Gastroesophageal sphincter (tissue), 4 donors: ENCODE data around the gene KREMEN1. TPM values are rescaled to one million over a fixed set of nuclear protein-coding genes. Genes with fewer than 3 reads are reported as not detected.
A peak's percentile ranks its signal among the peaks of the same experiment; 100 is the strongest.
"Not testable (repeated sequence)": the region's sequence is repeated elsewhere in the genome, so short reads cannot be mapped to it uniquely, and the experiment has no call there.

Source experiments
- ATAC-seq: fragments of 150-250 bp; one replicate; pipeline ENCODE4 v1.9.1; 2016; ENCODE audit warnings: mild to moderate bottlenecking, moderate library complexity
- H3K27ac ChIP-seq, 4 donors: fragments of 200-600 bp; sonication (generic) in 3 of 4; 1 replicate in 3 of 4; 2 replicates in 1 of 4; pipeline ENCODE4 v1.5.1; 2016 to 2019
- H3K27me3 ChIP-seq: fragments of 200-600 bp; sonication (generic); one replicate; pipeline ENCODE4 v1.5.1; 2019
- H3K36me3 ChIP-seq, 2 donors: fragments of 200-600 bp; sonication (generic); one replicate each; pipeline ENCODE4 v1.5.1; 2019; ENCODE audit warnings: control low read depth in 1 of 2
- H3K4me1 ChIP-seq, 3 donors: fragments of 200-600 bp; sonication (generic); 1 replicate in 2 of 3; 2 replicates in 1 of 3; pipeline ENCODE4 v1.5.1; 2016 to 2019; ENCODE audit warnings: control low read depth in 2 of 3
- H3K4me3 ChIP-seq, 2 donors: fragments of 200-600 bp; sonication (generic); one replicate each; pipeline ENCODE4 v1.5.1; 2019; ENCODE audit warnings: mild to moderate bottlenecking in 1 of 2, moderate library complexity in 1 of 2
- H3K9me3 ChIP-seq, 3 donors: fragments of 200-600 bp; sonication (generic); one replicate each; pipeline ENCODE4 v1.5.1; 2017 to 2019; ENCODE audit warnings: control low read depth in 2 of 3
- EP300 ChIP-seq: sonication (generic); formaldehyde crosslinking; IDR thresholded peaks from one replicate; pipeline ENCODE4 v1.6.1; 2017; ENCODE audit warnings: antibody characterized with exemption, mild to moderate bottlenecking
- POLR2A ChIP-seq, 2 donors: fragments of 450-650 bp; IDR thresholded peaks; one replicate each; pipeline ENCODE4 v1.6.1; 2017; ENCODE audit warnings: antibody characterized with exemption in 2 of 2, mild to moderate bottlenecking in 2 of 2, moderate library complexity in 1 of 2
- POLR2AphosphoS5 ChIP-seq: sonication (generic); formaldehyde crosslinking; IDR thresholded peaks from one replicate; pipeline ENCODE4 v1.6.1; 2017; ENCODE audit warnings: antibody characterized with exemption
- WGBS, 2 donors: methylation state at CpG; one replicate each; pipeline ENCODE4 v1.1.5; 2018; ENCODE audit warnings: low coverage in 1 of 2; 5-methylcytosine and 5-hydroxymethylcytosine counted together
- total RNA-seq, 4 donors: library from RNA; depleted of rRNA; stranded (reverse); fragments of >200 nt; gene quantifications; one replicate each; pipeline ENCODE4 v1.1.0, GENCODE V29; 2016
- TF ChIP-seq, protein P1 (sequence below), 4 experiments: fragments of 200-600 bp in 2 of 4; fragments of 450-650 bp in 2 of 4; sonication (generic) in 1 of 4; IDR thresholded peaks; one replicate each; pipeline ENCODE4 v1.5.1; 2017 to 2019; ENCODE audit warnings: antibody characterized with exemption in 4 of 4, mild to moderate bottlenecking in 2 of 4, moderate library complexity in 2 of 4

Gene KREMEN1
- total RNA-seq, 4 donors from 2014 or later: 7.5 to 17.4 (median 10.8) TPM

DNA sequence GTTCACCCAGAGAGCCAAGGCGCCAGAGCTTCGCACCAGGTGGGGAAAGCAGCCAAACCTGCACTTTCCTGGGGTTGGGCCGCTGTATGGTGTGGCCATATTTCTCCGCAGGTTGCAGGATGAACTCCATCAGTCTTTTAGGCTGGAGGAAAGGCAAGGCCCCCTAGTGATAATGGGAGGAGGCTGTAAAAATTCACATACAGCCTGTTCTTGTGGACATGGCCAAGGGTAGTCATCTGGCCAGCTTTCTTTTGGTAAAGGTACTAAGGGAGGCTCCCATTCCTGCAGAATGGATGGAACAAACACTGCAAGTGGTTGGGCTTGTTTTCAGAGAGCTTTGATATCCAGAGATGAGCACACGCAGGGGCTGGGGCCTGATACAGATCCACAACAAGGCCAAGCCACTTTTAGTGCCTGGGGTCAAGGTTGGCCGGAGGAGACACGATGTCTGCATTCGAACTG, 40.8 kb upstream of the KREMEN1 start:
- no peaks in the 10 kb centered on the region for H3K9me3 ChIP-seq
- peaks cover 4 to 39% (median 20%) of the 10 kb centered on the region in 3 donors for H3K4me1 ChIP-seq
- WGBS, 2 donors: 95 to 97% methylated on average over 3 to 4 of the region's 8 CpGs
- H3K27me3 ChIP-seq: no peaks in the 10 kb centered on the region
- no peak overlapping the region for H3K4me3 ChIP-seq
- H3K36me3 ChIP-seq: no peaks in the 10 kb centered on the region
- peak overlapping the region; percentile 34 to 89 (median 80) for H3K27ac ChIP-seq
- TF ChIP-seq, protein P1, sequence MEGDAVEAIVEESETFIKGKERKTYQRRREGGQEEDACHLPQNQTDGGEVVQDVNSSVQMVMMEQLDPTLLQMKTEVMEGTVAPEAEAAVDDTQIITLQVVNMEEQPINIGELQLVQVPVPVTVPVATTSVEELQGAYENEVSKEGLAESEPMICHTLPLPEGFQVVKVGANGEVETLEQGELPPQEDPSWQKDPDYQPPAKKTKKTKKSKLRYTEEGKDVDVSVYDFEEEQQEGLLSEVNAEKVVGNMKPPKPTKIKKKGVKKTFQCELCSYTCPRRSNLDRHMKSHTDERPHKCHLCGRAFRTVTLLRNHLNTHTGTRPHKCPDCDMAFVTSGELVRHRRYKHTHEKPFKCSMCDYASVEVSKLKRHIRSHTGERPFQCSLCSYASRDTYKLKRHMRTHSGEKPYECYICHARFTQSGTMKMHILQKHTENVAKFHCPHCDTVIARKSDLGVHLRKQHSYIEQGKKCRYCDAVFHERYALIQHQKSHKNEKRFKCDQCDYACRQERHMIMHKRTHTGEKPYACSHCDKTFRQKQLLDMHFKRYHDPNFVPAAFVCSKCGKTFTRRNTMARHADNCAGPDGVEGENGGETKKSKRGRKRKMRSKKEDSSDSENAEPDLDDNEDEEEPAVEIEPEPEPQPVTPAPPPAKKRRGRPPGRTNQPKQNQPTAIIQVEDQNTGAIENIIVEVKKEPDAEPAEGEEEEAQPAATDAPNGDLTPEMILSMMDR (IDR thresholded peaks at IDR 0.05): no peak
- TF ChIP-seq POLR2AphosphoS5: no peak
- no peak for TF ChIP-seq POLR2A (IDR thresholded peaks at IDR 0.05)
- TF ChIP-seq EP300: no peak
- ATAC-seq: no peak

DNA sequence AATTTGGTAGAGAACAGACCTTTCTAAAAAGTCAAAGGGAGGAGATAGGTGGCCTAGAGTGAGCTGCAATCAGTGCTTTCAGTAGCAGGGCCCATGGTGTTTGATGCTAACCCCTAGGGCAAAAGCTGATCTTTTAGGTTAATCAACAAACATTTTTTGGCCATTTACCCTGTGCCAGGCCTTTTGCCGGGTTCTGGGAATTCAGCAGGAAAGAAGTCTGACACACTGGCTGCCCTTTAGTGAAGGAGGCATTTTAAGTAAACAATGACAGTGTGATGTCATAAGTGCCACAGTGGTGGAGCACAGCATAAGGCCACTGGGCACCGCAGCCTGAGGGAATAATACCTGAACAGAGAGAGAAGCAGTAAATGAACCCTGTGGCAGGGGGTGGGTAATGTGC, 40.3 kb upstream of the KREMEN1 start:
- 38 to 54% methylated on average over 2 of the region's 2 CpGs for WGBS, 2 donors
- Histone ChIP-seq H3K27me3 (no peaks in the 10 kb centered on the region), H3K27ac (peak overlapping the region in 3 of 4 donors; percentile 80 to 89 (median 80)), H3K4me3 (no peak overlapping the region), H3K36me3 (no peaks in the 10 kb centered on the region), H3K9me3 (no peaks in the 10 kb centered on the region), H3K4me1 (peaks cover 4 to 43% (median 20%) of the 10 kb centered on the region in 3 donors)
- TF ChIP-seq POLR2AphosphoS5 (peak; percentile 77), EP300 (no peak), POLR2A (IDR thresholded peaks at IDR 0.05) (no peak)
- ATAC-seq: no peak

DNA sequence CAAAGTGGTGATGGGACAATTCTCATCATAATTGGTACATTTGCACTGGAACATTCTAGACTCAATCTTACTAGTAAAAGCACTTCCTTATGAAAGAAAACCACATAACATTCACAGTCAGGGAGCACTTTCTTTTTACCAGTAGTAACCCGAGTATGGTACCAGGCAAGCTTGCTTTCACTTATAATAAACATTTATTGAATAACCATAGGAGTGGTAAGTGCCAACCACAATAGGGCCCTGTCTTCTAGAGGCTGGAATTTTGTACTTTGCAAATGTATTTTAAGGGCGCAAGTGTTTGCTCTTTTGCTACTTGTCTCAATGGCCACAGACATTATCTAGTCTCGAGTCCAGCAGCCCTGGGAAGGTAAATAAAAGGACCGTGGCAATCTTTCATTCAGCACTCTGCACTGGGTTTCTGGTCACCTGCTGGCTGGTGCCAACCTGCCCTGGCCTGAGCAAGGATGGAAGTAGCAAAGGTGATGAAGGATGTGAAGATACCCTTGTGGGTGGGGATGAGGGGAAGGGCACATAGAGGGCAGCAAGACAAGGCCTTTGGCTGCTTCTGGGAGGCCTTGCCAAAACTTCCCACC, 35.4 kb upstream of the KREMEN1 start:
- Histone ChIP-seq H3K4me1 (peaks cover 2 to 37% (median 3%) of the 10 kb centered on the region in 3 donors), H3K27ac (no peak overlapping the region), H3K36me3 (no peaks in the 10 kb centered on the region), H3K9me3 (no peaks in the 10 kb centered on the region), H3K4me3 (no peak overlapping the region), H3K27me3 (no peaks in the 10 kb centered on the region)
- TF ChIP-seq, protein P1 (IDR thresholded peaks at IDR 0.05): no peak
- no peak for TF ChIP-seq POLR2AphosphoS5
- TF ChIP-seq POLR2A (IDR thresholded peaks at IDR 0.05): no peak
- no peak for TF ChIP-seq EP300
- ATAC-seq: no peak
- 70 to 78% methylated on average over 1 to 4 of the region's 4 CpGs for WGBS, 2 donors

DNA sequence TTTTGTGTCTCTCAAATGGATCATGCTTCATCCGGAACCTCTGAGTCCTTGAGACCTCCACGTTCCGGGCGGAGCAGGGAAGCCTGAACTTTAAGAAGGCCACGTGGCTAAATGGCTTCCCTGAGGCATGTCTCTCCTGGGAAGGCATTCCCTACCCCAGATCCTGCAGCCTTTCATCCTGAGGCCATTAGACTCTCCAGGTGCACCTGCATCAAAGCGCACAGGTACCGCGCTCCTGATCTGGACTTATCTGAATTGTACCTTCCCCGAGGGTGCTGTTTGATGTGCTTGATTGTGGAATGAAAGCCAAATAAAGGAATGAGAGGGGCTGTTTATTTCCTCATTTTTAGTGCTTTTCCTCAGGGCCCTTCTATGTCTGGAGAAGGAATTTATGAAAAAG, 33.7 kb upstream of the KREMEN1 start:
- Histone ChIP-seq H3K4me3 (no peak overlapping the region), H3K9me3 (no peaks in the 10 kb centered on the region), H3K27me3 (no peaks in the 10 kb centered on the region), H3K27ac (no peak overlapping the region), H3K4me1 (peaks cover 0 to 27% (median 0%) of the 10 kb centered on the region in 3 donors), H3K36me3 (peaks cover 0 to 12% of the 10 kb centered on the region in 2 donors)
- ATAC-seq: no peak
- TF ChIP-seq EP300 (no peak), POLR2A (IDR thresholded peaks at IDR 0.05) (no peak), POLR2AphosphoS5 (no peak)
- TF ChIP-seq, protein P1 (IDR thresholded peaks at IDR 0.05): no peak
- WGBS, 2 donors: 82% methylated on average over 9 of the region's 9 CpGs; no CpG with 5 or more reads in 1 of the 2 donors

DNA sequence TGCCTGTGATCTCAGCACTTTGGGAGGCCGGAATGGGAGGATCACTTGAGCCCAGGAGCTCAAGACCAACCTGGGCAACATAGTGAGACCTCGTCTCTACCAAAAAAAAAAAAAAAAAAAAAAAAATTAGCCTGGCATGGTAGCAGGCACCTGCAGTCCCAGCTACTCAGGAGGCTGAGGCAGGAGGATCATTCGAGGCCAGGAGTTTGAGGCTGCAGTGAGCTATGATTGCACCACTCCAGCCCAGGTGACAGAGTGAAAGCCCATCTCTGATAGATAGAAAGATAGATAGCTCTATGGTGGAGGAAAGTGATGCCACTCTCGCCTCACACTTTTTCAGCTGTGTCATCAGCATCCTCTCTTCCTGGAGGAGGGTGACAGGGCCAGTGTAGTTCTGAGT, 33.2 kb upstream of the KREMEN1 start:
- ATAC-seq: not testable (repeated sequence)
- WGBS, 2 donors: 76 to 100% methylated on average over 1 to 4 of the region's 4 CpGs

More for the DNA sequence above, 33.2 kb upstream of the KREMEN1 start:
- Histone ChIP-seq H3K36me3 (peaks cover 0 to 17% of the 10 kb centered on the region in 2 donors), H3K4me1 (peaks cover 0 to 30% (median 0%) of the 10 kb centered on the region in 3 donors)
- H3K27me3 ChIP-seq, H3K27ac ChIP-seq, H3K9me3 ChIP-seq, H3K4me3 ChIP-seq: not testable (repeated sequence)
